Femur (tissue), 1 donor: ENCODE results near the gene HIVEP1.
"Not testable (repeated sequence)": the region's sequence is repeated elsewhere in the genome, so short reads cannot be mapped to it uniquely, and the experiment has no call there.

Experiments
- DNase-seq: peaks from one replicate; pipeline ENCODE4 v3.0.0-alpha.2; 2017

Gene HIVEP1

DNA sequence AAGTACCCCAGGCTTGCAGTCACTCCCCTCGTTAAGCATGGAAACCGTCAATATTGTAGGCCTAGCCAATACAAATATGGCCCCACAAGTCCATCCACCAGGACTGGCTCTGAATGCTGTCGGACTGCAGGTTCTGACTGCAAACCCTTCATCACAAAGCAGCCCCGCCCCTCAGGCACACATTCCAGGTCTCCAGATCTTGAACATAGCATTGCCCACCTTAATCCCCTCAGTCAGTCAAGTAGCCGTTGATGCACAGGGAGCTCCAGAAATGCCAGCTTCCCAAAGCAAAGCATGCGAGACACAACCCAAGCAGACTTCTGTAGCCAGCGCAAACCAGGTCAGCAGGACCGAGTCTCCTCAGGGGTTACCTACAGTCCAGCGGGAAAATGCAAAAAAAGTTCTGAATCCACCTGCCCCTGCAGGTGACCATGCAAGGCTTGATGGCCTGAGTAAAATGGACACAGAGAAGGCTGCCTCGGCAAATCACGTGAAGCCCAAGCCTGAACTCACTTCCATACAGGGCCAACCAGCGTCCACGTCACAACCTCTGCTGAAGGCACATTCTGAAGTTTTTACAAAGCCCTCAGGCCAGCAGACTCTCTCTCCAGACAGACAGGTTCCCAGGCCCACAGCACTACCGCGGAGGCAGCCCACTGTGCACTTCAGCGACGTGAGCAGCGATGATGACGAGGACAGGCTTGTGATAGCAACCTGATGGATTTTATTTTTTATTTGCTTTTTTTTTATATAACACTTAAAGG, 151.8 kb downstream of the HIVEP1 start:
- no peak for DNase-seq

DNA sequence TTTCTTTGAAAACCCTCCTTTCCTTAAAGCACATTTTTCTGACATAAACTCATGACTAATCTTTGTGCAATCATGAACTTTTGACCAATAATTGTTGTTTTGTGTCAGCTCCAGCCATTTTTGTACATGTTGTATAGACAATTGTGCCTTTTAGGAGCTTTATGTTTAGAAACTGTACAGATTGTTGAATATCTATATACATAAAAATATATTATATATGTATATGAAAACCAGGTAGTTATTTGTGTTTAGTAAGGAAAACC, 152.3 kb downstream of the HIVEP1 start:
- DNase-seq: no peak

DNA sequence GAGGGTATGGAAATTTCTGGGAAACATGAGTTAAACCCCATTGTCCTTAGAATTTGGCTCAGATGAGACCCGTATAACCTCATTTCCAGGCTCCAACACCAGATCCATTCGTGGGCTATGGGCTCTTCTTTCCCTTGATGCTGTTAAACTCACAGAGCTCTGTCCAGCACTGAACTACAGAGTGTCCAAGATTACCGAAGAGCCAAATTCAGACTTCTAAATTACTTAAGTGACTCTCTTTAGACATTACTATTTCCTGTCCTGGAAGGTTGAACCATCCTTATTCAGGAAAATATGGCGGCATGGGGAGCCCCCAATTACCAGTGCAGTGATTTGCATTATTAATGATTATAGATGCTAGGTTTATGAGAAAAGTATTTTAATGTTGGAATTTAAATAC, 153.2 kb downstream of the HIVEP1 start:
- DNase-seq: no peak

DNA sequence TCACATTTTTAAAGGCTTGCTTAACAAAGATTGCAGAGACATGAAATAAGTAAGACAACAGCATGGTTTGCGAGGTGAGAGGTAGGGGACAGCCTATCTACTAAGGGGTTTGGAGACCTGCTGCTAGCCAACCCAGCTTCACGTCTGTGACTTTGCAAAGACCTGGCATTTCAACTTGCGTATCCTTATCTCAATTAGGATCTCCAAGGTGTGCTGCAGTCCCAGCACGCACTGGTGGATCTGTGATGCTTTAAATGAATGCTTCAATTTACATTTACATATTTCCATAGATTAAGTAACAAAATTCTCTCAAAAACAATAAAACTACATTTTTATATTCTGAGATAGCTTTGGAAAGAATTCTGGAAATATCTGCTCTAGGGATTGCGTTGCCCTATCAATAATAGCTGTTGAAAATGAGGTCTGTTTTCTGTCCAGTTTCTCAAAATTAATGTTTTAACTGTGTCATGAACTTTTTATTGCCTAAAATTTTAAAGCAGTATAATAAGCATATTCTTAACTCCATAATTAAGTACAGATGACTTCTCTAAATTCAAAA, 153.7 kb downstream of the HIVEP1 start:
- DNase-seq: no peak

DNA sequence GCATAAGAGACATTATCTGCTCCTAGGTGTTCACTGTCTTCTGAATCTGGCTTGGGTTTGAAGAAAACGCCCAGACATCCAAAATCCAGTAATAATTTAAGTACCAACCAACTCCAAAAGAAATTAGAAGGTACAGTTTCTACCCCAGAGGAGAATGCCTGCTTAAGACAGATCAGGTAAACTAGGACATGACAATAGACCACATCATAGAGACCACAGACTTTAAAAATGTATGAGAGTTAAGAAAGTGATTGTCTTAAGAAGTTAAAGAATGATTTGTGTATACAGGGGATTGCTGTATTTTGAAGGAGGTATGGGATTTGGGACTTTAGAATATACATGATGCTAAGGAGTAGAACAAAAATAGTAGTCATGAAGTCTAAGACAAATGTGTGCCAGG, 157.3 kb downstream of the HIVEP1 start:
- no peak for DNase-seq

DNA sequence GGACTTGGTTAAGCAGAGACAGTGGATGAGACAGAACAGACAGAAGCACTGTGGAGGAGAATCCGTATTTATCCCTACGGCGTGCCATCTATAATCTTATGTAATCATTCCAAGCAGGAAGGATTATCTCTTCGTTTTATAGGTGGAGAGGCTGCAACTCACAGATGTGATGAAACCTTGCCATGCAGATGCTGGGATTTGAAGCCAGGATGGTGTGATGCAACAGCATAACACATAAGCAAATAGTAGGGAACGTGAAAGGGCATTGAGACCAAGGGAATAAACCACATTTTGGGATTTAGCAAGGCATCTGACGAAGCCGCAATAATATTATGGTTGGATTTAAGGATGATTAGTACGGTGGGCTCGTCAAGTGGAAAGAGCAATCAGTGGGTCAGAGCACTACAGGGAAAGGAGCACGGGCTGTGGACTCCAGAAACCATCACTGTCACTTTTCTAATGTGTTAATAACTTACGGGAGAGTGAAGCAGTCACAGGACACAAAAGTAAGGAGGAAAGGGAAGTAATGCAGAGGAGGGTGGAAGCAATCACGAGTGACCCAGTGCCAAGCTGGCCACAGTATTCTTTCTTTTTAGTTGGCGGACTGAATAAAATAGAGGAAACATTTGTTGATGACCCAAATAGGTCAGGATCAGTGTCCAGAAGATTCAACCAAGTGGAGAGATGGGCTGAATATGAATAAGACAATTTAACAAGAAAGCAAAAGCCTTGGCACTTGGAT, 158.4 kb downstream of the HIVEP1 start:
- DNase-seq: no peak

DNA sequence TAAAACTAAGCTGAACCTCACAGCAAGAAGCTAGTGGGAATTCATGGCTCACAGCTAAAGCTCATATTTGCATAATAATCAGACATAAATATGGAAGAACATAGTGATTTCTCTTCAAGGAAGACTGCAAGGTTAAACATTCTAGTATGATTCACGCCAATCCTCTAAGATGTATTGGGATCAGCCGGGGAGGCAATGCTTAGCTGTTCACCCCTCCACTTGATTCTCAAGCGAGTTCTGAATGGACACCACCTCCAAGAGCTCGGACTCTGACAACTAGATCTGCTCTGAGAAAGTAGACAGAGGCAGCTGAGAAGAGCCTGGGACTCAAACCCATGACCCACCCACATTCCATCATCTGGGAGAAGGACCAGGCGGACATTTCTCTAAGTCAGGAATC, 159.6 kb downstream of the HIVEP1 start:
- no peak for DNase-seq

DNA sequence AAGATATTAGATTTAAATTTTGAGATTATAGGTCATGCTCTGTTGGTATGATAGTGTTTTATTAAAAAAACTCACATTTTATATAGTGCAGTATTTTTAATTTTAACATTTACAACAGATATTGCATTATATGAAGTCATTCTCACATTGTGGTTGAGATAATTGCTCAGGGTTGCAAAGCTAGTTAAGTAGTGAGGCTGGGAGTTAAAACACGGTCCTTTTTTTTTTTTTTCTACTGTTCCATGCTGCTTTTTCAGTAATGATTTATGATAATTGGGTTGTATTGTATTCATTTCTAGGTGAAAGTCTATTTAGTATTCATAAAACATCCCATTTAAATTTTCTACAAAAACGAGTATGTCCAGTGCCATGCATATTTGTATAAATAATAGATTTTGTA, 160.5 kb downstream of the HIVEP1 start:
- DNase-seq: no peak

DNA sequence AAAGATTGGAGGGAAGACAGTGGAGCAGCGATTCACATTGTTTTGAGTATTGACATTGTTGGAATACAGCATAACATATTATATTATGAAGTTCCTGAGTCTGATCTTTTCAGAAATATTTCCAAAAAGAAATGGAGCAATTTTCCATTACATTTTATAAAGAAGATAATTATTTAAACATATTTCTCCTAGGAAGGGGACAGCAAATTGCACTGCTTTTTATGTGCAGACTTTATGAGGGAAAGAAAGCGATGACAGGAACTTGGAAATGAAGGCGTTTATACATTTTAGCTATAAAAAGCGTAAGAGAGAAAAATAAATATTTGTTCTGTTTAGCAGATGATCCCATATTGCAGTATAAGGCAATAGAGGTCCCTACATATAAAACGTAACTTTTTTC, 161.1 kb downstream of the HIVEP1 start:
- DNase-seq: no peak

DNA sequence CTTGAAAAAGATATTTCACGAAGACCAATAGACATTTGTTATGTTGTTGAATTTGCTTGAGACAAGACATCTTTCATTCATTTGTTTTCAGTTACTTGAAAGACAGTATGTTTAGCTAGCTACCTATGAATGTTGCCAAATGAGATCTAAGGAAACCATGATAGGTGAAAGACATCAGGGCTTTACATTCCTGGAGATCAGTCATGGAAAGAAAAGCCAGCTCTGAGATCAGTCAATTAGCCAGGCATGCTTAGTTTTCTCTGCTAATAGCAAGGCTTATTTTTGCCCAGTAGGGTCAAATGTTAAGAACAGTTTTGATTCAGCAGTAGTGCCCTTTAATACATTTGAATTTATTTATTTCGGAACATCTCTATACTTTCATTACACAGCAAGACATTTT, 161.5 kb downstream of the HIVEP1 start:
- no peak for DNase-seq

DNA sequence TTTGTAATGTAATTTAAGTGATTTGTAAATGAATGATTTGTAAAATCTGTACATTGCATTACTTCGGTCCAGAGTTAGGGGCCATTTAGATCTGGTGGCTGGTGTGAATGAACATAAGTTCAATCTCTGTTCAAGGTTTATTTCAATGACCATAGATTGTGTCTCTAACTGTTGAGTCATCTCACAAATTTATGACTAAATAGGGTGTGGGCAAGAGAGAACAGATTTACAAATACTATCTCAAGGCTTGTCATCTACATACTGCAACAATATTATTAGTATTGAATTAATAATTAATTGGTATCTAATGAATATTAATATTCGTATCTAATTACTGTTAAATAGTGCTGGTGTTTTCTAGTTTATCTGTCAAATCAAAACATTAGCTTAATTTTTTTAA, 162.8 kb downstream of the HIVEP1 start:
- DNase-seq: no peak

DNA sequence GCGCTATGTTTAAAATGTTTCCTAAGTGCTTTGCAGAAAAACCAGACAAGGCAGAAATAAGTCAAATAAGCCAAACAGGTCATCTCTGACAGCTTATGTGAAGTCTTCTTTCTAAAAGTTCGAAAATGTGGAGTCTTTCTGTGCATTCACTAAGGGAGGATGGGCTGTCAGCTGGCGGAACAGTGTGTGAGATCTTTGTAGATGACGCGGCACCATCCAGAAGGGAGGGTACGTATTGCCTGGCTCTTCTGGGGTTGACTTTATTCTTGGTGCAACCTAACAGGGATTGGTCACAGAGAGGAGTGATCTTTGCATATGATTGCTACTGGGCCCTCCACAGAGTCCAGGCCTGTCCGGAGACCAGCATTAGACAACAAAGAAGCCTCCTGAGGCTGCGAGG, 163.5 kb downstream of the HIVEP1 start:
- DNase-seq: no peak

DNA sequence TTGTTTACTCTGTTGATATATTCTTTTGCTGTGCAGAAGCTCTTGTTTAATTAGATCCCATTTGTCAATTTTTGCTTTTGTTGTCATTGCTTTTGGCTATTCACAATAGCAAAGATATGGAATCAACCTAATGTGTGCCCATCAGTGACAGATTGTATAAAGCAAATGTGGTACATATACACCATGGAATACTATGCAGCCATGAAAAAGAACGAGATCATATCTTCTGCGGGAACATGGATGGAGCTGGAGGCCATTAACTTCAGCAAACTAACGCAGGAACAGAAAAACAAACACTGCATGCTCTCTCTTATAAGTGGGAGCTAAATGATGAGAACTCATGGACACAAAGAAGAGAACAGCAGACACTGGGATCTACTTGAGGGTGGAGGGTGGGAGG, 164.7 kb downstream of the HIVEP1 start:
- DNase-seq: not testable (repeated sequence)

DNA sequence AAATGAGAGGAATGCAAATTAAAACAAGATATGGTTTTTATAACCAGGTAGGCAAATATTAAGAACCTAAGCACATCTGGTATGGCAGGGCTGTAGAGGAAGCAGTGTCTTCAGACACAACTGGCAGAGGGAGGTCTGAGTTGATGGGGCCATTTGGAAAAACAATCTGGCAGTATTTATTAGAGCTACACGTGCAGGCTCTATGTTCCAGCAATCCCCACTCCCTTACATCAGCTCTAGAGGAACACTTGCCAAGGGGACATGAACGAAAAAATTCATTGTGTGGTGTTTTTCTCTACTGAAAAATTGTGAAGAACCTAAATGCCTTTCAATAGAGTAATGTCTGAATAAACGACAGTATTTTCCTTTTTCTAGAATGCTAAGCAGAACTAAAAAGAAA, 166.4 kb downstream of the HIVEP1 start:
- peak; percentile 41 for DNase-seq

DNA sequence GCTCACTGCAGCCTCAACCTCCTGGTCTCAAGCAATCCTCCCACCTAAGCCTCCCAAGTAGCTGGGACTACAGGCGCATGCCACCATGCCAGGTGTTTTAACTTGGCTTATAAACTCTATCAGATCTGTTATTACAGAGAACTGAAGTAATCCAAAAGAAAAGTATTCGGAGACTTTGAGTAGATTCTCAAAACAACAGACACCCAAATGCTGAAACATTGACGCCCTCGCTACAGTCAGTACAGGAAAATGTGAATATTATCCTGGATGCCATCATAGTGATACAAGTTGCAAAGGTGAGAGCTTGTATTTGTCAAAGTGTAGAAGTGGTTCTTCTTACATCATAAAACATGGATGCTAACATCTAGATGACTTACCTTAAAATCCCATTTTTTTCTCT, 169.4 kb downstream of the HIVEP1 start:
- DNase-seq: no peak

DNA sequence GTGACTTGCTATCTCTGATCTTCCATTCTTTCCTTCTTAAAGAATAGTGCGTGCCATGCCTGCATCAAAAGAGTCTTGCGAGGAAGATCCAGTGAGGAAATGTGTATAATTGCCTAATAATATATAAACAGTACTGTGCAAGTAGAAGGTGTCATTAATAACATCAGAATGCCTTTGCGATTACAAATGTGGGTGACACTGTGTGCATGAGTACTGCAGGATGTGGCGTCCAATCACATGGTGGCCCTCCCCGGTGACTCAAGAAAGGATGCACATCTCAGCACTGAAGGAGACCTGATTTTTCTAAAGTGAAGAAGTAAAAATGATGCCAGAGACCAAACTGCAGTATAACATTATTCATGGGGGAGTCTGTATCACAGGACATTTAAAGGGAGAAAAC, 170.6 kb downstream of the HIVEP1 start:
- DNase-seq: no peak

DNA sequence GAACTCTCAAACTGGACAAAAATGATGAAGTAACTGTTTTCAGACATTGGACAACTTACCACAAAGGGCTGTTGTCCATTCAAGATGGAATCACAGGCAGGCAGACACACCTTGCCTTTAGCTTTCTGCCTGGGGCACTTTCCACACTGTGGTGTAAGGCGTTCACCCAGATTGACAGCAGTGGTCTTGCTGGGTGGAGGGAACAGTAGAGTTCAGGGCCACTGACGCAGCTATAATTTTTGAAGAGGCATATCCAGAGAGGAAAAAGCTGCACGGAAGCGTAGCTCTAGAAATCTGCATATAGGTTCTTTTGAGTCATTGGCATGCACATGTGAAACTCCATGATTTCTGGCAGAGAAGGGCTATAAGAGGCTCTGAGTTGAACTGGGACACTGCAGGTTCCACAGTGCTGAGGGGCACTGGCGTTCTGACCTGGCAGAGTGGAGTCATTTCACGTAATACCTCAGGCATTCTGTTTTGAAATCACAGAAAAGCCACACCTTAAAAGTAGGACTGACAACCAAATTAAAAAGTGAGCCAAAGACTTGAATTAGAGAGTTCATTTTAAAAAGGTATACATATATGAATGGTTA, 173.1 kb downstream of the HIVEP1 start:
- DNase-seq: no peak

DNA sequence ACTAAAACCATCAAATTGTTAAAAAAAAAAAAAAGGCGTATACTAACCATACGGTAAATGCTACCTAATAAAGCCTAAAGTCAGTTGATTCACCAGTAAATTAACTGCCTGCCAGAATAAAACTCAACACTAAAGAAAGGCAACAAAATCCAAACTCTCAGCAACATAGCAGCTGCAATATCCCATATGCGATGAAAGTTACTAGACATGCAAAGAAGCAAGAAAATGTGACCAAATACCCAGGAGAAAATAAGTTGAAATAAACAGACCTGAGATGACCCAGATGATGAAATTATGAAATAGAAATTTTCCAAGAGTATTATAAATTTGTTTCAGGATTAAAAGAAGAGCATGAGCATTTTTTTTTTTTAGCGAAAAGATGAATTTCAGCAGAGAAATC, 174.4 kb downstream of the HIVEP1 start:
- no peak for DNase-seq

DNA sequence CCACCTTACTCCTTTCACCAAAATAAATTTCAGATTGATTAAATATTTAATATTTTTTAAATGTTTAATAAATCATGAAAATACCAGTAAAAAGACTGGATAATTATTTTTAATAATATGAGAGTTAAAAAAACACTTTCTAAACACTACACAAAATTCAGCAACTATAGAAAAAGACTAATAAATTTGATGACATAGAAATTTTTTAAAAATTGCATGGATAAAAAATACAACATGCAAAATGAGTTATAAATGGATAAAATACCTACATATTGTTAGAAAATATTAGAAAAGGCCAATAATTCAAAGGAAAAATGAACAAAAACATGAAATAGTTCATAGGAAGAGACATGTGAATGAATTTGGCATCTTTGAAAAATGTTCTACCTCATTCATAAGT, 177.0 kb downstream of the HIVEP1 start:
- no peak for DNase-seq

DNA sequence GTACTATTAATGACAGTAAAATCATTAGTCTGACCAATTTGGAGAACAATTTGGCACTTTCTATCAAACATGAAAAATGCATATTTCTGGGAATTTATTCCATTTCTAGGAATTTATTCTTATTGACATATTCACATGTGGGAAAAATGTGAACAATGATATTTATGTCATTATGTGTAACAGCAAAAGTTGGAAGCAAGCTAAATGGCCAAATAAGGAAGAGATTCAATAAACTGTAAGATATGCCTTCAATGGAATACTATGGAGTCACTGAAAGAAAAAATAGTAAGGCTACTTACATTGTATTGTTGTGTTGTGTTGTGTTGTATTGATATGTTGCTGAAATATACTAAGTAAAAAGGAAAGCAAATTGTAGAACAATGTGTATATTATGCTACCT, 177.5 kb downstream of the HIVEP1 start:
- no peak for DNase-seq

DNA sequence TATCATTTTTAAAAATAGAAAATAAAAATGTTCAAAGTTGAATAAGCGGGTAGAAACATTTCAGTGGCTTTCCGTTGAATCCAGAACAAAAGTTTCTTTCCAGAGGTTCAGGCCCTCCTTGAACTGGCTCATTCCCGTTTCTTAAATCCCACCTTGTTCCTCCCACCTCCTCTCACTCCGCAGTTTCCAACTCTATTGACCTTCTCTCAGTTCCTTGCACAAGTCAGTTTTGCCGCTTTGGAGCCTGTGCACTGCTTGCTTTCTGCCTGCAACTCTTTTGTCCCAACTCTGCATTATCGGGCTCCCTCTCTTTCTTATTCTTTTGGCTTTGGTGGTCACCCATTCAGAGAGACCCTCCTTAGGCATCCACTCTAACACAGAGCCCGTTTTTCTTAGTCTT, 178.1 kb downstream of the HIVEP1 start:
- DNase-seq: no peak

DNA sequence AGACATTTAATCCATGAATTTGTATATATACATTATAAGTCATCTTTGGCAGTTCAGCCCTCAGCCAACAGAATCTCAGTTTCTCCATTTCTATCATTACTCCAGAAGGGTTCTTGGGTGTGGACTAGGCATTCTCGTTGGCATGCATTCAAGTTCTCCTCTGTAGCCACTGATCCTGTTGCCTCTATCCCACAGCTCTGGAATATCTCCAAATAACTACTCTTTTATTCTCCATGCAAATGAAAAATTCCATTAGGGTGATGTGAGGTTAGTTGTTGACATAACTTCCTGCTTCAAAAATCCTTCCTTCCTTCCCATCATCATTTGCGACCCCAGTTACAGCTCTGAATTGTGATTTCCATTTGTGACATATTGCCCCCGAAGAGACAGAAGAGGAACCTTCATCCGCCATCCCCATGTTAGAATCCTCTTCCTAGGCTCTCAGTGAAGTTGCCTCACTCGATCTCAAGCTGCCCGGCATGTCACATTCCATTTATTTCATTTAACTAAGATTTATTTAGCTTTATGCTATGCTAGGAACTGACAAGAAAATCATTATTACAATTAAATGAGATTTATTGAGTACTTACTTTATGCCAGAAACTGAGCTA, 184.3 kb downstream of the HIVEP1 start:
- DNase-seq: no peak

DNA sequence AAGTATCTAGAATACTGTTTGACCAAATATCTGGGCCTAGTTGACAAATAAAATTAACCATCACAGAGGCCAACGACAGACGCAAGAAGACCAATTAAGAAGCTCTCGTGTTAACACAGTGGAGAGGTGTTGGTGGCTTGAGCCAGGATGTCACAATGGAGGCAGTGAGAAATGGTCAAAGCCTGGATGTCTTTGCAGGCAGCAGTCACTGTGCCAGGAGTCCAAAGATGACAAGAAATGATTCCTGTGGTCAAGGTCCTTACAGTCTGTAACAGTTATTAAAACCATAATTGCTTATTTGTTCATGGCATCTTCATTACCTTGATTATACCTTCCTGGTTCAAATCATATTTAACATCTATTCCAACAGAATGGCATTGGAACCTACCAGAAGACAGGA, 186.7 kb downstream of the HIVEP1 start:
- no peak for DNase-seq

DNA sequence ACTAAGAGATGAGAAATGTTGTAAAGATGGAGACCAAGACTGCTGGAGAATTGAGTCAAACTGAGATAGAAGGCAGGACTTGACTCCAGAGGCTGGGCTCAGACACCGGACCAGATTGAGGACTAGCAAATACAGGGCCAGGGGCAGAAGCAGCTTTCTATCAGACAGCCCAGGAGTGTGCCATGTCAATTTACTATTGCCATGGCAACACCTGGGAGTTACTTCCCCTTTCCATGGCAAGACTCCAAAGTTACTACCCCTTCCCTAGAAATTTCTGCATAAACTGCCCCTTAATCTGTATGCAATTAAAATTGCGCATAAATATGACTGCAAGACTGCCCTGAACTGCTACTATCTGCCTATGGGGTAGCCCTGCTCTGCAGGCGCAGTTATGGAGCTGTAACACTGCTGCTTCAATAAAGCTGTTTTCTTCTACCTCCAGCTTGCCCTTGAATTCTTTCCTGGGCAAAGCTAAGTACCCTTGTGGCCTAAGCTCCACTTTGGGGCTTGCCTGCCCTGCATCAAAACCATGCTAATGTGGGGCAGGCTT, 188.0 kb downstream of the HIVEP1 start:
- no peak for DNase-seq
